Measurements from ENCODE around the gene TRPC4. TPM values are rescaled to one million over a fixed set of nuclear protein-coding genes. Genes with fewer than 3 reads are reported as not detected.
A peak's percentile ranks its signal among the peaks of the same experiment; 100 is the strongest.

The TRPC4 gene
- total RNA-seq, 1 donor, result 1.2 TPM

DNA sequence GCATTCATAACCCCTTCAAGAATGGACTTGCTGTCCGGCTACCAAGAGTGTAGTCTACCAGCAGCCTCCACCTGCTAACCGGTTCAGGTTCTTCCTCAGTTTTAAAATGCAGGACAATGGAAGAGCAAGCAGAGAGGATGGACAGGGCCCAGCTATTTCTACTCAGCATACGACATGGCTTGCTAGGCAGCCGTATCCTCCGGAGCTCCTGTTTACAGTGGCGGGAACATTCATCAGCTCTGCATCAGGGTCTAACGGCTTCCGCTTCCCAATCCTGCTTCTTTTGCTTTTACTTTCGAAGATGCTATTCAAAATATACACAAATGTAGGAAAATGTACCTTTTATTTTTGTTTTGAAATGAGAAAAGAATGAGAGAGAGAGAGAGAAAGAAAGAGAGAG lies 118.5 kb downstream of the TRPC4 start:
- TF ChIP-seq, protein P1, sequence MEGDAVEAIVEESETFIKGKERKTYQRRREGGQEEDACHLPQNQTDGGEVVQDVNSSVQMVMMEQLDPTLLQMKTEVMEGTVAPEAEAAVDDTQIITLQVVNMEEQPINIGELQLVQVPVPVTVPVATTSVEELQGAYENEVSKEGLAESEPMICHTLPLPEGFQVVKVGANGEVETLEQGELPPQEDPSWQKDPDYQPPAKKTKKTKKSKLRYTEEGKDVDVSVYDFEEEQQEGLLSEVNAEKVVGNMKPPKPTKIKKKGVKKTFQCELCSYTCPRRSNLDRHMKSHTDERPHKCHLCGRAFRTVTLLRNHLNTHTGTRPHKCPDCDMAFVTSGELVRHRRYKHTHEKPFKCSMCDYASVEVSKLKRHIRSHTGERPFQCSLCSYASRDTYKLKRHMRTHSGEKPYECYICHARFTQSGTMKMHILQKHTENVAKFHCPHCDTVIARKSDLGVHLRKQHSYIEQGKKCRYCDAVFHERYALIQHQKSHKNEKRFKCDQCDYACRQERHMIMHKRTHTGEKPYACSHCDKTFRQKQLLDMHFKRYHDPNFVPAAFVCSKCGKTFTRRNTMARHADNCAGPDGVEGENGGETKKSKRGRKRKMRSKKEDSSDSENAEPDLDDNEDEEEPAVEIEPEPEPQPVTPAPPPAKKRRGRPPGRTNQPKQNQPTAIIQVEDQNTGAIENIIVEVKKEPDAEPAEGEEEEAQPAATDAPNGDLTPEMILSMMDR (IDR thresholded peaks at IDR 0.05; ENCODE audit: insufficient read depth, low read length), result no peak
- H3K4me3 ChIP-seq (ENCODE audit: low read depth, low read length), result no peak overlapping the region
- no peak for DNase-seq (ENCODE audit: low read depth)

DNA sequence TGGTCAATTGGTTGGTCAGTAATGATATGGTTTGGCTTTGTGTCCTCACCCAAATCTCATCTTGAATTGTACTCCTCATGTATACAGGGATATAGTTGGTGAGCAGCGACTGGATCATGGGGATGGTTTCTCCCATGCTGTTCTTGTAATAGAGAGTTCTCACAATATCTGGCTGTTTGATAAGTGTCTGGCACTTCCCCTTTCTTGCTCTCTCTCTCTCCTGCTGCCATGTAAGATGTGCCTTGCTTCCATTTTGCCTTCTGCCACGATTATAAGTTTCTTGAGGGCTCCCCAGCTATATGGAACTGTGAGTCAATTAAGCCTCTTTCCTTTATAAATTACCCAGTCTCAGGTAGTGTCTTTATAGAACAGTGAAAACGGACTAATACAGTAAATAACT lies 120.7 kb downstream of the TRPC4 start:
- DNase-seq (ENCODE audit: low read depth), result no peak
- TF ChIP-seq, protein P1 (IDR thresholded peaks at IDR 0.05; ENCODE audit: insufficient read depth, low read length), result no peak
- no peak overlapping the region for H3K4me3 ChIP-seq (ENCODE audit: low read depth, low read length)

DNA sequence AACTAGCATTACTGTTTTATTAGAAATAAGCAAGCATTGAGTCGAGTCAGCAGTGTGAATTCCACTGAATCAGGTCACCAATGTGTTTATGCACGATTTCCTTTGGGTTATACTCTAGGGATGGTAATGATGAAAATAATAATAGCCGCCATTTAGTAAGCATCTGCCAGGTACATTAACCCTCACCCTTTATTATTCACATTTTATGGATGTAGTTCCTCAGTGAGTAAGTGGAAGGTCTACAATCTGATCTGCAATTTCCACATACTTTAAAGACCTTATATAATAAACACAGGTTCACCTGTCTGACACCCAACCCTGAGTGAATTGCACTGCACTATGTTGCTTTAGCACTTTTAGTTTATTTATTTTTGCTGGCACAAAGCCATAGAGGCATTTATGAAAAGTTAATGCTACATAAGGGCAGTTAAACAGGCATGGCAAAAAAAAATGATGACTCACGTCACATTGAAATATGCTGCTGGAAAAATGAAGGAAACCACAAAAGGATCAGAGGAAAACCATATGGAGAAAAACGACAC lies 122.4 kb downstream of the TRPC4 start:
- no peak overlapping the region for H3K4me3 ChIP-seq (ENCODE audit: low read depth, low read length)

DNA sequence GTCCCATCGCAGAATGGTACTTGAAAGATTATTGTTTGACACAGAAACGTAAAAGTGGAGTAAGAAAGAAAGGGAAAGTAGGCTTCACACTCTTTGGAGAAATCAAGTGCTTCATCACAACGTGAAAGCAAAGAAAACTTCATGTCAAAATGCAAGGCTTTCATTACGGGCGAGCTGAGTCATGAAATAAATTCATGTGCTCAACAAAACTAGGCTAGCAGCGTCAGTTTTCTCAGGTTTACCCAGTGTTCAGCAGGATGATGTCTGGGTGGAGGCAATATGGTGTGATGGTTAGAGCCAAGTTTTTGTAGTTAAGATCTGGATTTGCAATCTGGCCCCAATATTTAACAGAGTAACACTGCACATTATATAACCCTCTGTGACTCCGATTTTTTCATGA lies 128.0 kb downstream of the TRPC4 start:
- TF ChIP-seq, protein P1 (IDR thresholded peaks at IDR 0.05; ENCODE audit: insufficient read depth, low read length), result no peak
- no peak for DNase-seq (ENCODE audit: low read depth)
- H3K4me3 ChIP-seq (ENCODE audit: low read depth, low read length), result no peak overlapping the region

More for the DNA sequence above, 122.4 kb downstream of the TRPC4 start:
- TF ChIP-seq, protein P1 (IDR thresholded peaks at IDR 0.05; ENCODE audit: insufficient read depth, low read length), result no peak
- peak; percentile 71 for DNase-seq (ENCODE audit: low read depth)

DNA sequence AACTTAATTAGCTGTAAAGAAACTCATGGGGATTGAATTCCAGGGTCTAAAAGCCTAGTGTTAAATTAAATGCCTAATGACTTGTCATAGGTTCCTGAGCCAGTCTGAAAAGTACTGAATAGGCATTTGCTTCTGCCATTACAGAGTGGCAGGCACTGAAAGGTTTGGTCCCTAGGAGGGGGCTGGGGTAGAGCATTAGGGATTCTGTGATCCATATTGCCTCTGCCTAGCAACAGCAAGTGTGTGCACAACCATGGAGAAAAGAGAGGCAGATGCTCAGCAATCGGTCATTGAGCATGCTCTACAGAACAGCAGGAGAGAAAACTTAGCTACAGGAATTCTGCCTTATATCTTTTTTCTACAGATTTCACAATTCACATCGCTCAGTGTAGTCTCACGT lies 133.5 kb downstream of the TRPC4 start:
- H3K4me3 ChIP-seq (ENCODE audit: low read depth, low read length), result no peak overlapping the region
- TF ChIP-seq, protein P1 (IDR thresholded peaks at IDR 0.05; ENCODE audit: insufficient read depth, low read length), result no peak
- no peak for DNase-seq (ENCODE audit: low read depth)

DNA sequence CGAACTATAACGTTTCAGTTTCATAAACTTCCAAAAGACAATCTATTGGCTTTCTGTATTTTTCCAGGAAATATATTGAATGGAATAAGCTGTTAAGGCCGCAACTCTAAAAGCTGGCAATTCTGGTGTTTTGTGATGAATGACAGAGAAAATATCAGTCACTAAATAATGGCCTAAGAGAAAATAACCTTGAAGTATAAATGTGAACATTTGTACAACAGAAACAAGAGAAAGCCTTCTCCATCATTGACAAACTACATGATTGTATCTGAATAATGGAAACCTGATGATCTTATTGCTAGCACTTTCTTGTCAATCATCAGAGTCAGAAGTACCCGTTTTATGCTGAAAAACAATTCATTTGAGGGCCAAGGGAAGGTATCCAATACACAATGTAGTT lies 134.3 kb downstream of the TRPC4 start:
- TF ChIP-seq, protein P1 (IDR thresholded peaks at IDR 0.05; ENCODE audit: insufficient read depth, low read length), result no peak
- no peak overlapping the region for H3K4me3 ChIP-seq (ENCODE audit: low read depth, low read length)
- no peak for DNase-seq (ENCODE audit: low read depth)

DNA sequence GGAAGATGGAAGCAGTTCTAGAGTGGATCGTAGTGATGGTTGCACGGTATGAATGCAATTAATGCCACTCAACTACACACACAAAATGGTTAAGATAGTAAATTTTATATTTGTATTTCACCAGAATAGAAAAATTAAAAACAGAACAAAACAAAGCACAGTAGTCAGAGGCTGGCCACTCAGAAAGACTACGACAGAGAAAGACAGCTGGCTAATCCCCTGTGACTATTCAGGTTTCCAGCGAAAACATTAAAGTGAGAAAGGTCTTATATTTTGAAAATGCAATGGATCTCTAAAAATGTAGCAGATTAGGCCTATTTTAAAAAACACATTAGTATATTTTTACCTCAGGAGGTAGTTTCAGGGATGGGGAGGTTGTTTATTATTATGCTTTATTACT lies 139.7 kb downstream of the TRPC4 start:
- TF ChIP-seq, protein P1 (IDR thresholded peaks at IDR 0.05; ENCODE audit: insufficient read depth, low read length), result no peak
- no peak overlapping the region for H3K4me3 ChIP-seq (ENCODE audit: low read depth, low read length)
- DNase-seq (ENCODE audit: low read depth), result no peak

Data from fibroblast of the aortic adventitia (primary cell).